Nephron (organoid): ENCODE results near the gene MBNL1.

Experiments used
- H3K27ac Mint-ChIP-seq, 3 experiments: 2 replicates each; pipeline ENCODE4 v1.8.0; 2020; ENCODE audit warnings: mixed read lengths in 3 of 3, mild to moderate bottlenecking in 2 of 3, moderate library complexity in 1 of 3
- H3K27me3 Mint-ChIP-seq: 2 replicates; pipeline ENCODE4 v1.8.0; 2021; ENCODE audit warnings: low read depth, mild to moderate bottlenecking, moderate library complexity, mixed read lengths
- H3K36me3 Mint-ChIP-seq: 2 replicates; pipeline ENCODE4 v1.8.0; 2020; ENCODE audit warnings: low read depth, mixed read lengths
- H3K4me1 Mint-ChIP-seq: 2 replicates; pipeline ENCODE4 v1.8.0; 2020; ENCODE audit warnings: mixed read lengths
- H3K4me3 Mint-ChIP-seq, 3 experiments: 2 replicates each; pipeline ENCODE4 v1.8.0; 2020; ENCODE audit warnings: mild to moderate bottlenecking in 3 of 3, mixed read lengths in 3 of 3, moderate library complexity in 2 of 3
- H3K9me3 Mint-ChIP-seq: 2 replicates; pipeline ENCODE4 v1.8.0; 2020; ENCODE audit warnings: mixed read lengths
- TF ChIP-seq, protein P1 (sequence below), 3 experiments: fragments of 200-600 bp; sonication (generic); IDR thresholded peaks; one replicate each; pipeline ENCODE4 v1.5.0; 2021; ENCODE audit warnings: antibody characterized with exemption in 3 of 3; ENCODE audit not compliant: unreplicated experiment in 3 of 3

The MBNL1 gene

DNA sequence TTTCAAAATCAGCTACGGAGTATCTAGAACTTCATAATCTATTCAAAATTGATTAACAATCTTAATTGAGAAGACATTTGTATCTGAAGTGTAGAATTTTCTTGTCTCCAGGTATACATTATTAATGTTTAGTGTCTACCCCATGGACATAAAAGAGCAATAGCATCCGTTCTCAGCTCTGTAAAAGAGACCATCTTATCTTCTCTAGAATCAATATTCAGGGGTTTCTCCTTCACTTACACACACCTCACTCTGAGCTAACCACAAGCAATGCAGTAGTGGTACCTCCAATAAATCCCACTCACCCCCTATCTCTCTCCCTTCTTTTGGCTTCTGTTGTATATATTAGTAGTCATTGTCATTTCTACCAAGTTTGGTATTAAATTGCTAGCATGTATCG is 16.2 kb downstream of the MBNL1 start:
- H3K9me3 Mint-ChIP-seq, result no peaks in the 10 kb centered on the region
- H3K4me3 Mint-ChIP-seq, result no peak overlapping the region
- TF ChIP-seq, protein P1, sequence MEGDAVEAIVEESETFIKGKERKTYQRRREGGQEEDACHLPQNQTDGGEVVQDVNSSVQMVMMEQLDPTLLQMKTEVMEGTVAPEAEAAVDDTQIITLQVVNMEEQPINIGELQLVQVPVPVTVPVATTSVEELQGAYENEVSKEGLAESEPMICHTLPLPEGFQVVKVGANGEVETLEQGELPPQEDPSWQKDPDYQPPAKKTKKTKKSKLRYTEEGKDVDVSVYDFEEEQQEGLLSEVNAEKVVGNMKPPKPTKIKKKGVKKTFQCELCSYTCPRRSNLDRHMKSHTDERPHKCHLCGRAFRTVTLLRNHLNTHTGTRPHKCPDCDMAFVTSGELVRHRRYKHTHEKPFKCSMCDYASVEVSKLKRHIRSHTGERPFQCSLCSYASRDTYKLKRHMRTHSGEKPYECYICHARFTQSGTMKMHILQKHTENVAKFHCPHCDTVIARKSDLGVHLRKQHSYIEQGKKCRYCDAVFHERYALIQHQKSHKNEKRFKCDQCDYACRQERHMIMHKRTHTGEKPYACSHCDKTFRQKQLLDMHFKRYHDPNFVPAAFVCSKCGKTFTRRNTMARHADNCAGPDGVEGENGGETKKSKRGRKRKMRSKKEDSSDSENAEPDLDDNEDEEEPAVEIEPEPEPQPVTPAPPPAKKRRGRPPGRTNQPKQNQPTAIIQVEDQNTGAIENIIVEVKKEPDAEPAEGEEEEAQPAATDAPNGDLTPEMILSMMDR (IDR thresholded peaks at IDR 0.05; ENCODE audit: unreplicated experiment in 3 of 3), result no peak
- no peaks in the 10 kb centered on the region for H3K27me3 Mint-ChIP-seq
- peaks cover 21% of the 10 kb centered on the region for H3K4me1 Mint-ChIP-seq
- no peak overlapping the region for H3K27ac Mint-ChIP-seq
- H3K36me3 Mint-ChIP-seq, result no peaks in the 10 kb centered on the region

- TF ChIP-seq, protein P1 (IDR thresholded peaks at IDR 0.05; ENCODE audit: unreplicated experiment in 3 of 3), result no peak
- Mint-ChIP-seq H3K4me1 (peaks cover 17% of the 10 kb centered on the region), H3K36me3 (no peaks in the 10 kb centered on the region), H3K9me3 (no peaks in the 10 kb centered on the region), H3K27me3 (no peaks in the 10 kb centered on the region), H3K4me3 (no peak overlapping the region), H3K27ac (no peak overlapping the region)
Observed at GRCh38 chr3:152285509-152285908, 16.8 kb downstream of the MBNL1 start.

DNA sequence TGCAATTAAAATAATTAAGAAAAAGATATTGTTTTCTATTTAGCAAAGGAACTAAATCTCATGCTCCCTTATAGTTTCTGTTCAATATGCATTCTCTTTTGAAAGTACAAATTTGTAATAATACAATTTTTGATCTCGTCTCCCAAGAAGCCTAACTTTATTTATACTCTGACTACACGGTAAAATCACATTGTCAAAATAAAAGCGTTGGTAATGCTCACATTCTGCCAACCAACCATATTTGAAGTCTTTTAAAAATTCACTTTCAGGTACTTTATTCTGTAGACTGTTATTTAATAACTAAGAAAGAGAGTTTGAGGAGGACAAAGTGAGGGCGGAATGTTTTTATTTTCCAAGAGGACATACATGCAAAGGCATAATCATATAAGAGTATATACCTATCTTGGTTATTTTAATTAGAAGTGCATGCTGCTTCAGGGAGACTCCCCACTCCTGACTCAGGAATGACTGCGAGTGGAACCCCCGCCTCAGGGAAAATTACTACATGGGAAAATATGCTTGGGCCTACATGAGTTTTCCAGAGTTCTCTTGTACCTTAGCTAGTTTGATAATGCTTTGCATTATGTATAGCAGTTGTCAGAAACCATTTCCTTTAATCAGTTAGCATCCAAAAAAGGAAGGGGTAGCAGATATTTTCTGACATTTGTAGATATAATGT is 19.3 kb downstream of the MBNL1 start:
- peak overlapping the region in 2 of 3 experiments; percentile 18 to 24 for H3K27ac Mint-ChIP-seq
- no peak overlapping the region for H3K4me3 Mint-ChIP-seq
- no peaks in the 10 kb centered on the region for H3K27me3 Mint-ChIP-seq
- H3K9me3 Mint-ChIP-seq, result no peaks in the 10 kb centered on the region
- TF ChIP-seq, protein P1 (IDR thresholded peaks at IDR 0.05; ENCODE audit: unreplicated experiment in 3 of 3), result no peak
- H3K4me1 Mint-ChIP-seq, result peaks cover 4% of the 10 kb centered on the region
- no peaks in the 10 kb centered on the region for H3K36me3 Mint-ChIP-seq

DNA sequence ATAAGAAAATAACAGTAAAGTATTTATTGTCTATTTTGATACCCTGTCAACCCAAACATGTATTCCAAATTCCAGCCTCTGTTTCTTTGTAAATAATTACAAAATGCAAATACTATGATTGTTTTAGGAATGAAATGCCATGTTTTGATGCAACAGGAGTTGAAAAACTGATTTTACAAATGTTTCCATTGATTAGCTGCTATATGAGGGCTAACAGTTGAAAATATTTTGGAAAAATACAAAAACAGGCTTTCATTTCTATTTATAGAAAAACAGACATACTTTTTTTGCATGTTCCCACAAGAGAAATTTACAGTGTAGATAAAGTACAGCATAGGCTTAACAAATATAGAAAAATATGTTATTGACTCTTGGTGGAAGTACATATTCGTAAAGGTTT is 20.0 kb downstream of the MBNL1 start:
- H3K27me3 Mint-ChIP-seq, result no peaks in the 10 kb centered on the region
- H3K27ac Mint-ChIP-seq, result no peak overlapping the region
- peaks cover 4% of the 10 kb centered on the region for H3K4me1 Mint-ChIP-seq
- TF ChIP-seq, protein P1 (IDR thresholded peaks at IDR 0.05; ENCODE audit: unreplicated experiment in 3 of 3), result no peak
- H3K9me3 Mint-ChIP-seq, result no peaks in the 10 kb centered on the region
- no peaks in the 10 kb centered on the region for H3K36me3 Mint-ChIP-seq
- no peak overlapping the region for H3K4me3 Mint-ChIP-seq

DNA sequence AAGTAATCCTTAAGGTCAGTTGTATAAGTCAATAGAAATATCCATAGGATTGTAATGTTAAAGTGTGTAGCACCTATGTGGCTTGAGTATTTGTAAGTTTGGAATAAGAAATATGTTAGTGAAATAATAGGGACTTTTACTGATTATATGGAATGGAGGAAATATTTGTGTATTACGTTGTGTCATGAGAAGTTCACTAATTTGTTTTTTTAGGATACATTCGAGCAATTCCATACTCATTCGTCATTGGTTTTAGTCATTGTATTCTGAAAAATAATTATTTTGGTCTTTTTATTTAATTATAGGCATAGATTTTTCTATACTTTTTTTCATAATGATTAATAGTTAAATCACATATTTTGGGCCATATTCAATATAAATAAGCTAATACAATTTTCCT is 21.0 kb downstream of the MBNL1 start:
- no peaks in the 10 kb centered on the region for H3K36me3 Mint-ChIP-seq
- TF ChIP-seq, protein P1 (IDR thresholded peaks at IDR 0.05; ENCODE audit: unreplicated experiment in 3 of 3), result no peak
- peaks cover 4% of the 10 kb centered on the region for H3K4me1 Mint-ChIP-seq
- H3K4me3 Mint-ChIP-seq, result no peak overlapping the region
- no peaks in the 10 kb centered on the region for H3K27me3 Mint-ChIP-seq
- H3K9me3 Mint-ChIP-seq, result no peaks in the 10 kb centered on the region
- no peak overlapping the region for H3K27ac Mint-ChIP-seq

GRCh38 chr3:152290374-152290773 is 21.6 kb downstream of the MBNL1 start:
- H3K27me3 Mint-ChIP-seq, result no peaks in the 10 kb centered on the region
- H3K36me3 Mint-ChIP-seq, result no peaks in the 10 kb centered on the region
- H3K4me1 Mint-ChIP-seq, result peaks cover 6% of the 10 kb centered on the region
- H3K4me3 Mint-ChIP-seq, result no peak overlapping the region
- no peaks in the 10 kb centered on the region for H3K9me3 Mint-ChIP-seq
- TF ChIP-seq, protein P1 (IDR thresholded peaks at IDR 0.05; ENCODE audit: unreplicated experiment in 3 of 3), result no peak
- H3K27ac Mint-ChIP-seq, result no peak overlapping the region
